SH-SY5Y (cell line): ENCODE measurements around the gene LTBP3.

ENCODE experiments used
- GATA2 ChIP-seq: IDR thresholded peaks from 2 replicates; pipeline ENCODE4 v1.6.1; 2011; ENCODE audit warnings: mild to moderate bottlenecking, low read depth, low read length
- GATA3 ChIP-seq: IDR thresholded peaks from 2 replicates; pipeline ENCODE4 v1.6.1; 2011; ENCODE audit warnings: low read depth, mild to moderate bottlenecking, low read length, moderate library complexity

DNA sequence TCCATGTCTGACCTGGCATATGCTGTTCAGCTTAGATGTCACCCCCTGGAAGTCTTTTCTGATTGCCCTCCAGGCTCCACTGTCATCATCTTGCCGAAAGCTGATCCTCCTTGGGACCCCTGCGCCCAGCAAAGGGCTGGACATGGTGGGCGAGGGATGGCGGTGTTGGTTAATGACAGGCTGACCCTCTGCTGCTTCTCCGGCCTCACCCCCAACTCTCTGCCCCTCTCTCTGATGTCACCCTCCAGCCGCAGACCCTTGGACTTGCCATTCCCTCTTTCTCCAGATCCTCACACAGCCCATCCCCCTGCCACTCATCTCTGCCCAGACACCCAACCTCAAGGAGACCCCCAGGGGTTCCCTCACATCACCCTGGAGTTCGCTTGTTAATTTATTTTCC is 20.0 kb upstream of the LTBP3 start:
- TF ChIP-seq GATA2 = no peak
- no peak for TF ChIP-seq GATA3
